ENCODE data around the gene CCDC181. TPM values are rescaled to one million over a fixed set of nuclear protein-coding genes. Genes with fewer than 3 reads are reported as not detected.

The CCDC181 gene
- total and polyA plus RNA-seq, 4 donors = 0.02 to 0.08 TPM; not detected in 2

GRCh38 chr1:169345511-169345910 lies 81.8 kb downstream of the CCDC181 start:
- H3K4me1 ChIP-seq (ENCODE audit: control insufficient read depth in 4 of 4, insufficient read depth in 4 of 4, low read length in 3 of 4) = peaks cover 0 to 5% (median 0%) of the 10 kb centered on the region in 4 donors
- WGBS = 100% methylated on average over 1 of the region's 1 CpG
- H3K9me3 ChIP-seq (ENCODE audit: control insufficient read depth in 4 of 4, low read length in 3 of 4) = no peaks in the 10 kb centered on the region
- no peaks in the 10 kb centered on the region for H3K36me3 ChIP-seq (ENCODE audit: control insufficient read depth in 4 of 4, insufficient read depth in 3 of 4, low read depth in 1 of 4, low read length in 3 of 4)
- no peak for DNase-seq (ENCODE audit: low spot score)
- H3K27me3 ChIP-seq (ENCODE audit: control insufficient read depth in 4 of 4, insufficient read depth in 4 of 4, low read length in 3 of 4) = no peaks in the 10 kb centered on the region
- no peak overlapping the region for H3K27ac ChIP-seq (ENCODE audit: low read depth in 1 of 2, low read length in 2 of 2)
- H3K9ac ChIP-seq (ENCODE audit: low read depth in 1 of 2, low read length in 2 of 2) = no peak overlapping the region
- TF ChIP-seq, protein P1, sequence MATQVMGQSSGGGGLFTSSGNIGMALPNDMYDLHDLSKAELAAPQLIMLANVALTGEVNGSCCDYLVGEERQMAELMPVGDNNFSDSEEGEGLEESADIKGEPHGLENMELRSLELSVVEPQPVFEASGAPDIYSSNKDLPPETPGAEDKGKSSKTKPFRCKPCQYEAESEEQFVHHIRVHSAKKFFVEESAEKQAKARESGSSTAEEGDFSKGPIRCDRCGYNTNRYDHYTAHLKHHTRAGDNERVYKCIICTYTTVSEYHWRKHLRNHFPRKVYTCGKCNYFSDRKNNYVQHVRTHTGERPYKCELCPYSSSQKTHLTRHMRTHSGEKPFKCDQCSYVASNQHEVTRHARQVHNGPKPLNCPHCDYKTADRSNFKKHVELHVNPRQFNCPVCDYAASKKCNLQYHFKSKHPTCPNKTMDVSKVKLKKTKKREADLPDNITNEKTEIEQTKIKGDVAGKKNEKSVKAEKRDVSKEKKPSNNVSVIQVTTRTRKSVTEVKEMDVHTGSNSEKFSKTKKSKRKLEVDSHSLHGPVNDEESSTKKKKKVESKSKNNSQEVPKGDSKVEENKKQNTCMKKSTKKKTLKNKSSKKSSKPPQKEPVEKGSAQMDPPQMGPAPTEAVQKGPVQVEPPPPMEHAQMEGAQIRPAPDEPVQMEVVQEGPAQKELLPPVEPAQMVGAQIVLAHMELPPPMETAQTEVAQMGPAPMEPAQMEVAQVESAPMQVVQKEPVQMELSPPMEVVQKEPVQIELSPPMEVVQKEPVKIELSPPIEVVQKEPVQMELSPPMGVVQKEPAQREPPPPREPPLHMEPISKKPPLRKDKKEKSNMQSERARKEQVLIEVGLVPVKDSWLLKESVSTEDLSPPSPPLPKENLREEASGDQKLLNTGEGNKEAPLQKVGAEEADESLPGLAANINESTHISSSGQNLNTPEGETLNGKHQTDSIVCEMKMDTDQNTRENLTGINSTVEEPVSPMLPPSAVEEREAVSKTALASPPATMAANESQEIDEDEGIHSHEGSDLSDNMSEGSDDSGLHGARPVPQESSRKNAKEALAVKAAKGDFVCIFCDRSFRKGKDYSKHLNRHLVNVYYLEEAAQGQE (IDR thresholded peaks at IDR 0.05) = no peak
- TF ChIP-seq ZBTB33 (IDR thresholded peaks at IDR 0.05) = no peak
- no peak for TF ChIP-seq HNF4G (IDR thresholded peaks at IDR 0.05)
- no peak for TF ChIP-seq JUND (IDR thresholded peaks at IDR 0.05)
- no peak for TF ChIP-seq FOXA1 (IDR thresholded peaks at IDR 0.05)
- TF ChIP-seq RAD21 (IDR thresholded peaks at IDR 0.05) = no peak
- no peak overlapping the region for H3K4me3 ChIP-seq (ENCODE audit: low read depth in 1 of 3, low read length in 3 of 3)

Small RNAs within 50 kb of the gene (small RNA-seq; reads per million reads assigned to genes)
- not detected for gene AL021068.2

Other genes starting within 250 kb of the CCDC181 start
- 1 to 10 TPM; 7.8 to 8.6 TPM for gene NME7, start 59.7 kb downstream of the CCDC181 start, total RNA-seq
- 10 to 100 TPM; 10.2 to 26.5 TPM for gene NME7, start 59.7 kb downstream of the CCDC181 start, polyA plus RNA-seq
- 10 to 100 TPM; 11.9 to 13.1 TPM for gene BLZF1, start 59.3 kb downstream of the CCDC181 start, total RNA-seq
- gene BLZF1, start 59.3 kb downstream of the CCDC181 start, polyA plus RNA-seq = 1 to 10 TPM; 5.3 to 5.6 TPM
- gene SLC19A2, start 58.5 kb upstream of the CCDC181 start, total RNA-seq = 10 to 100 TPM; 14.3 to 18.7 TPM
- gene SLC19A2, start 58.5 kb upstream of the CCDC181 start, polyA plus RNA-seq = 1 to 10 TPM; 4.8 to 5.3 TPM
- 100 to 1,000 TPM in 1 of 2 donors, 10 to 100 TPM in 1; 86.1 to 155 TPM for gene F5, start 159.0 kb upstream of the CCDC181 start, total RNA-seq
- gene F5, start 159.0 kb upstream of the CCDC181 start, polyA plus RNA-seq = 100 to 1,000 TPM; 106 to 152 TPM
- gene SELP, start 202.7 kb upstream of the CCDC181 start, total RNA-seq = 1 to 10 TPM; 2.7 to 8.1 TPM
- 1 to 10 TPM; 1.7 to 2.1 TPM for gene SELP, start 202.7 kb upstream of the CCDC181 start, polyA plus RNA-seq

Data from liver (tissue), 10 donors.